Activated CD4-positive, CD25-positive, alpha-beta regulatory T cell (primary cell): ENCODE data around the gene PIANP.
"Not testable (repeated sequence)": the region's sequence is repeated elsewhere in the genome, so short reads cannot be mapped to it uniquely, and the experiment has no call there.

Source experiments
- DNase-seq, 4 experiments: peaks; one replicate each; lab custom pipeline; 2025; lab: John Stamatoyannopoulos, UW

The PIANP gene

GRCh38 chr12:6700646-6701051 is at the start of gene PIANP:
Gene PIANP (minus strand): TSS chr12:6700815. CDS start chr12:6698061, 2,754 bp downstream.
- DNase-seq: peak in 2 of 4 experiments; percentile 45 to 47

GRCh38 chr12:6748761-6749160 is 48.1 kb upstream of the PIANP start:
- no peak for DNase-seq

DNA sequence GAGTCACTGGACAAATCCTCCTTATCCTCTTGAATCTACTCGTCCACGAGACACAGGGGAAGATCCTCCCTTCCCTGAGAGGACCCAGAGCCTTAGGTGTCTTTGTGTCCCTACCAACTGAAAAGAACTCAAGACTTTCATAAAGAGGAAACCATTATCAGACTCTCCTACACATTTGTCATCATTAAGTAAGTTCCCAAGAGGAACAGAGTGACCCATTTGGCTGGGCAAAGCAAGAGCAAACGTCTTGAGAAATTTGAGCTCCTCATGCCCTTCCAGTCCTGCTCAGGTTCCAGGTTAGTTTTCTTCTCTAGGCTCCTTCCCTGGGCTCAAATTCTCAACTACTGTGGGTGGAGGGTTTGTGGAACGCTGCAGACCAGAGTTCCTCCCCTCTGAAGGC is 46.6 kb upstream of the PIANP start:
- DNase-seq: no peak

GRCh38 chr12:6745741-6746525 is 45.3 kb upstream of the PIANP start:
- no peak for DNase-seq

DNA sequence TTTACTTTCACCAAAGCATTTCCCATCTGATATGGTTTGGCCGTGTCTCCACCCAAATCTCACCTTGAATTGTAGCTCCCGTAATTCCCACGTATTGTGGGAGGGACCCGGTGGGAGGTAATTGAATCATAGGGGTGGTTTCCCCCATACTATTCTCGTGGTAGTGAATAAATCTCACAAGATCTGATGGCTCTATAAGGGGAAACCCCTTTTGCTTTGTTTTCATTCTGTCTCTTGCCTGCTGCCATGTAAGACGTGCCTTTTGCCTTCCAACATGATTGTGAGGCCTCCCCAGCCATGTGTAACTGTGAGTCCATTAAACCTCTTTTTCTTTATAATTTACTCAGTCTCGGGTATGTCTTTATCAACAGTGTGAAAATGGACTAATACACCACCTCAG is 42.7 kb upstream of the PIANP start:
- DNase-seq: not testable (repeated sequence)

DNA sequence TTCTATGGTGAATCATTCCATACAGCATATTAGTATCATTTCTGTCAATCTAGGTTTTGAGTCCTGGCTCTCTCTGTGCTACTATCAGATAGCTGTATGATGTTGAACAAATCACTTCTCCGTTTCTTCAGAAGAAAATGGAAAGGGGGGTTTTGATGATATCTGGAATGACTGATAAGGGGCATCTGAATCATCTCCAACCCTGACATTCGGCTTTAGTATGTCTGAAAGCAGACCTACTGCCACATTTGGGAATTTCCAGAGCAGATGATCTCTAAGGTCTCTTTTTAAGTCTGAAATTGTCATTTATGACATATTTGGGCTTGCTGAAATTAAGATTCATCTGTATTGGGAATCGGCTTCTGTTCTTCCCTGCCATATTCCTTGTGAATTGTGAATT is 42.2 kb upstream of the PIANP start:
- DNase-seq: no peak

- not testable (repeated sequence) for DNase-seq
Observed at GRCh38 chr12:6742080-6742479, 41.5 kb upstream of the PIANP start.

GRCh38 chr12:6736754-6737153 is 36.1 kb upstream of the PIANP start:
- no peak for DNase-seq

- peak in 1 of 4 experiments; percentile 16 for DNase-seq
Observed at GRCh38 chr12:6735448-6736191, 35.0 kb upstream of the PIANP start.

DNA sequence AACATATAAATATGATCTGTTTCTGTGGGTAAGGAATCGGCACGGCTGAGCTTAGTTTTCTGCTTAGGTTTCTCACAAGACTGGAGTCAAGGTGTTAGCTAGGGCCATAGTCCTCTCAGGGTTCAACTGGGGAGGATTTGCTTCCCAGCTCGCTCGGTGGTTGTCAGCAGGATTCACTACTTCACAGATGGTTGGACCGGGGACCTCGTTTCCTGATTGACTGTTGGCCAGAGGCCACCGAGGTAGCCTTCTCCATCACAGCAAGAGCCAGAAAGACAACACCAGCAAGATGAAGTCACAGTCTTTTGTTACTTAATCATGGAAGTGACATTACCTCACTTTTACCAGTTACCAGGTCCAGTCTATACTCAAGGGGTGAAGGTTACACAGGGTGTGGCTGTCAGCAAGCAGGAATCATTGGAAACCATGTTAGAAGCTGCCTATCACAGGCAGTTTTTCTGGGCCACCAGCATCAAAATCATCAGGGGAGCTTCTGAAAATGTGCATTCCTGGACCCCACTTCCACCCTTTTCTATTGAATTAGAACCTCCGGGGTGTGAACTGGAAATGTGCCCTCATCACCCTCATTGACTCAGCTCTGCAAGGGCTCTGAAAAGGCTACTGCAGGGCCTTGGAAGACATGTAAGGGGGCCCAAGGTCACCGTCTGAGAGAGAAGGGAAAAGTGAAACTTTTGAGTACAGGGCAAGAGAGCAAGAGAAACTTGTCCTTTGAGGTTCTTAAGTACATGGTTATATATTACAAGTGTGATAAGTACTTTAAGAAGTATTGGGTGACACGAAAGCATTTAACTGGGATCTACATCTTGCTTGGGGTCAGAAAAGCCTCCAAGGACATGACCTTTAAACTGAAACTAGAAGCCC is 34.1 kb upstream of the PIANP start:
- no peak for DNase-seq

- DNase-seq: no peak
Observed at GRCh38 chr12:6730169-6730568, 29.6 kb upstream of the PIANP start.

GRCh38 chr12:6729186-6729585 is 28.6 kb upstream of the PIANP start:
- DNase-seq: no peak

- DNase-seq: no peak
Observed at GRCh38 chr12:6725350-6725749, 24.7 kb upstream of the PIANP start.

DNA sequence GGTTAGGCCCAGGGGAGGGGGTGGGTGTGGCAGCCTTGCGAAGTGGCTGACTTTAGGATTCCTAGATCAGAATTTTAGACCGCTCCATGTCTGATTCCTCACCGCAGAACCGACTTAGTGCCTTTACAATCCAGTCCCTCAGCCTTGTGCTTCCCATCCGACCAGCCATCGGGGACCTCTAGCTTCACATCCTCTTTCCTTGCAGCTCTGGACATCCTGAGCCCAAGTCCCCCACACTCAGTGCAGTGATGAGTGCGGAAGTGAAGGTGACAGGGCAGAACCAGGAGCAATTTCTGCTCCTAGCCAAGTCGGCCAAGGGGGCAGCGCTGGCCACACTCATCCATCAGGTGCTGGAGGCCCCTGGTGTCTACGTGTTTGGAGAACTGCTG is 23.8 kb upstream of the PIANP start:
- no peak for DNase-seq

GRCh38 chr12:6723607-6724408 is 23.2 kb upstream of the PIANP start, which contains the start of gene COPS7A:
Gene COPS7A (plus strand): TSS chr12:6724046. CDS start chr12:6724657, 611 bp downstream.
- peak; percentile 88 to 94 (median 90) for DNase-seq

DNA sequence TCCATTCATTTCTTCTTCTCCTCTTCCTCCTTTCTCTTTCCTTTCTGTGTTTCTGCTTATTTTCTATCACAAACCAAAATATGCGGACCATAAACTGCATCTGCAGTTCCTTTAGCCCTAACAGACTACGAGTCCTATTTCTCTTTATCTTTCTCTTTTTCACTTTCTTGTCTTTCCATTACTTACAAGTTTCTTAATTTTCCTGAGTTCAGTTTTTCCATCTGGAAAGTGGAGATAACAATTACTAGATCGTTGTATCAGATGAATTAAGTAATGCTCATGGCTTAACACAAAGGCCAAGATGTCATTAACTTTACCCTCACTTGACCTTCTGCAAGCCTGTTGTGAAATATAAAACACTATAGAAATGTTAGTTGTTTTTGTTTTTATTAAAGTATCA is 22.2 kb upstream of the PIANP start:
- DNase-seq: no peak

DNA sequence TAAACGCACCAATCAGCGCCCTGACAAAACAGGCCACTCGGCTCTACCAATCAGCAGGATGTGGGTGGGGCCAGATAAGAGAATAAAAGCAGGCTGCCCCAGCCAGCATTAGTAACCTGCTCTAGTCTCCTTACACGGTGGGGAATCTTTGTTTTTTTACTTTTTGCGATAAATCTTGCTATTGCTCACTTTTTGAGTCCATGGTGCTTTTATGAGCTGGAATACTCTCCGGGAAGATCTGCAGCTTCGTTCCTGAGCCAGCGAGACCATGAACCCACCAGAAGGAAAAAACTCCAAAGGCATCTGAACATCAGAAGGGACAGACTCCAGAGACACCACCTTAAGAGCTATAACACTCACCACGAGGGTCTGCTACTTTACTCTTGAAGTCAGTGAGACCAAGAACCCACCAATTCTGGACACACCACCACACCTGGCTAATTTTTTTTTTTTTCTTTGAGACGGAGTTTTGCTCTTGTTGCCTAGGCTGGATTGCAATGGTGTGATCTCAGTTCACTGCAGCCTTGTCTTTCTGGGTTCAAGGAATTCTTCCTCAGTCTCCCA is 16.3 kb upstream of the PIANP start:
- no peak for DNase-seq

DNA sequence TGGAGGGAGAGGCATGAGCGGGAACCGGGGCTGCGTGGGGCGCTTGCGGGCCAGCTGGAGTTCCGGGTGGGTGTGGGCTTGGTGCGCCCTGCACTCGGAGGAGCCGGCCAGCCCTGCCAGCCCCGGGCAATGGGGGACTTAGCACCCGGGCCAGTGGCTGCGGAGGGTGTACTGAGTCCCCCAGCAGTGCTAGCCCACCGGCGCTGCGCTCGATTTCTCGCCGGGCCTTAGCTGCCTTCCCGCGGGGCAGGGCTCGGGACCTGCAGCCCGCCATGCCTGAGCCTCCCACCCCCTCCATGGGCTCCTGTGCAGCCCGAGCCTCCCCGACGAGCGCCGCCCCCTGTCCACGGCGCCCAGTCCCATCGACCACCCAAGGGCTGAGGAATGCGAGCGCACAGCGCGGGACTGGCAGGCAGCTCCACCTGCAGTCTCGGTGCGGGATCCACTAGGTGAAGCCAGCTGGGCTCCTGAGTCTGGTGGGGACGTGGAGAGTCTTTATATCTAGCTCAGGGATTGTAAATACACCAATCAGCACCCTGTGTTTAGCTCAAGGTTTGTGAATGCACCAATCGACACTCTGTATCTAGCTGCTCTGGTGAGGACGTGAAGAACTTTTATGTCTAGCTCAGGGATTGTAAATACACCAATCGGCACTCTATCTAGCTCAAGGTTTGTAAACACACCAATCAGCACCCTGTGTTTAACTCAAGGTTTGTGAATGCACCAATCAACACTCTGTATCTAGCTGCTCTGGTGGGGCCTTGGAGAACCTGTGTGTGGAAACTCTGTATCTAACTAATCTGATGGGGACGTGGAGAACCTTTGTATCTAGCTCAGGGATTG is 15.6 kb upstream of the PIANP start:
- not testable (repeated sequence) for DNase-seq

DNA sequence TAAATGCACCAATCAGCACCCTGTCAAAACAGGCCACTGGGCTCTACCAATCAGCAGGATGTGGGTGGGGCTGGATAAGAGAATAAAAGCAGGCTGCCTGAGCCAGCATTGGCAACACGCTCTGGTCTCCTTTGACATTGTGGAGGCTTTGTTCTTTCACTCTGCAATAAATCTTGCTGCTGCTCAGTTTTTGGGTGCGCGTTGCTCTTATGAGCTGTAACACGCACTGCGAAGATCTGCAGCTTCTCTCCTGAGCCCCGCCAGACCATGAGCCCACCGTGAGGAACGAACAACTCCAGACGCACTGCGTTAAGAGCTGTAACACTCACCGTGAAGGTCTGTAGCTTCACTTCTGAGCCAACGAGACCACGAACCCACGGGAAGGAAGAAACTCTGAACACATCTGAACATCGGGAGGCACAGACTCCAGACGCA is 8.4 kb upstream of the PIANP start:
- no peak for DNase-seq

DNA sequence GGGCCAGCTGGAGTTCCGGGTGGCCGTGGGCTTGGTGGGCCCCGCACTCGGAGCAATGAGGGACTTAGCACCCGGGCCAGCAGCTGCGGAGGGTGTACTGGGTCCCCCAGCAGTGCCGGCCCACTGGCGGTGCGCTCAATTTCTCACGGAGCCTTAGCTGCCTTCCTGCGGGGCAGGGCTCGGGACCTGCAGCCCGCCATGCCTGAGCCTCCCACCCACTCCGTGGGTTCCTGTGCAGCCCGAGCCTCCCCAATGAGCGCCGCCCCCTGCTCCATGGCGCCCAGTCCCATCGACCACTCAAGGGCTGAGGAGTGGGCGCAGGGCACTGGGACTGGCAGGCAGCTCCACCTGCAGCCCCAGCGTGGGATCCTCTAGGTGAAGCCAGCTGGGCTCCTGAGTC is 7.7 kb upstream of the PIANP start:
- not testable (repeated sequence) for DNase-seq
